ENCODE measurements around the gene HUNK.
"Not testable (repeated sequence)": the region's sequence is repeated elsewhere in the genome, so short reads cannot be mapped to it uniquely, and the experiment has no call there.

Gene HUNK

DNA sequence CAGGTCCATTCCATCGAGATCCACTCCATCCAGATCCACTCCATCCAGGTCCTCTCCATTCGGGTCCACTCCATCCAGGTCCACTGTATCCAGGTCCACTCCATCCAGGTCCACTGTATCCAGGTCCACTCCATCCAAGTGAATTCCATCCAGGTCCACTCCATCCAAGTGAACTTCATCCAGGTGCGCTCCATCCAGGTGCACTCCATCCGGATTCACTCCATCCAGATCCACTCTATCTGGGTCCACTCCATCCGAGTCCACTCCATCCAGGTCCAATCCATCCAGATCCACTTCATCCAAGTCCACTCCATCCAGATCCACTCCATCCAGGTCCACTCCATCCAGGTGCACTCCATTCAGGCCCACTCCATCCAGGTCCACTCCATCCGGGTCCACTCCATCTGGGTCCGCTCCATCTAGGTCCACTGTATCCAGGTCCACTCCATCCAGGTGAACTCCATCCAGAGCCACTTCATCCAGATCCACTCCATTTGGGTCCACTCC, 157.4 kb downstream of the HUNK start:
- Mint-ChIP-seq H3K27ac (no peak overlapping the region), H3K36me3 (no peaks in the 10 kb centered on the region), H3K27me3 (peaks cover 6% of the 10 kb centered on the region), H3K4me3 (no peak overlapping the region), H3K4me1 (ENCODE audit: low read depth) (no peaks in the 10 kb centered on the region), H3K9me3 (ENCODE audit: low read depth) (no peaks in the 10 kb centered on the region)

GRCh38 chr21:32034850-32035249, 162.0 kb downstream of the HUNK start:
- Mint-ChIP-seq H3K27ac (no peak overlapping the region), H3K9me3 (ENCODE audit: low read depth) (no peaks in the 10 kb centered on the region), H3K4me3 (no peak overlapping the region), H3K36me3 (no peaks in the 10 kb centered on the region), H3K4me1 (ENCODE audit: low read depth) (no peaks in the 10 kb centered on the region), H3K27me3 (peaks cover 8% of the 10 kb centered on the region)

GRCh38 chr21:32035617-32036016, 162.8 kb downstream of the HUNK start:
- Mint-ChIP-seq H3K4me3 (no peak overlapping the region), H3K9me3 (ENCODE audit: low read depth) (no peaks in the 10 kb centered on the region), H3K36me3 (no peaks in the 10 kb centered on the region), H3K4me1 (ENCODE audit: low read depth) (no peaks in the 10 kb centered on the region), H3K27ac (no peak overlapping the region), H3K27me3 (peaks cover 7% of the 10 kb centered on the region)

DNA sequence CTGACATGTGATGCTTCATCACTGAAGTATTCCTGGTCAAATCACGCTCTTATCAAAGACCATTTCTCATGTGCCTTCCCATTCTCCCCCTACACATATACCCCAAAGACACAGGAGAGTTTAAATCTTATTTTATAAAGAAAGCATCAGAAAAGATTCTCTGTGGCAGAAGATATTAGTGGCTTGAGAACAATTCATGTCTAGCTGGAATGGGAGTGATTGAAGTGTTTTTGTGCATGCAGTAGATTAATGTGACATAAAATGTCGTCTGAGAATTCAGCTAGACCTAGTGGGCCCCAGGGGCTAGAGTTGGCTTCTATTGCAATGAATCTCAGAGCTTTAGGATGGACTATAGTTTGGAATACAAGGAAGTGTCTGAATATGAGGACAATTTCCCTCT, 163.9 kb downstream of the HUNK start:
- peaks cover 12% of the 10 kb centered on the region for H3K27me3 Mint-ChIP-seq
- H3K9me3 Mint-ChIP-seq (ENCODE audit: low read depth): no peaks in the 10 kb centered on the region
- no peak overlapping the region for H3K4me3 Mint-ChIP-seq
- H3K36me3 Mint-ChIP-seq: no peaks in the 10 kb centered on the region
- no peaks in the 10 kb centered on the region for H3K4me1 Mint-ChIP-seq (ENCODE audit: low read depth)
- no peak overlapping the region for H3K27ac Mint-ChIP-seq

GRCh38 chr21:32038751-32039150, 165.9 kb downstream of the HUNK start:
- not testable (repeated sequence) for H3K36me3 Mint-ChIP-seq; H3K9me3 Mint-ChIP-seq (ENCODE audit: low read depth); H3K4me1 Mint-ChIP-seq (ENCODE audit: low read depth); H3K27ac Mint-ChIP-seq; H3K4me3 Mint-ChIP-seq
- peaks cover 12% of the 10 kb centered on the region for H3K27me3 Mint-ChIP-seq

DNA sequence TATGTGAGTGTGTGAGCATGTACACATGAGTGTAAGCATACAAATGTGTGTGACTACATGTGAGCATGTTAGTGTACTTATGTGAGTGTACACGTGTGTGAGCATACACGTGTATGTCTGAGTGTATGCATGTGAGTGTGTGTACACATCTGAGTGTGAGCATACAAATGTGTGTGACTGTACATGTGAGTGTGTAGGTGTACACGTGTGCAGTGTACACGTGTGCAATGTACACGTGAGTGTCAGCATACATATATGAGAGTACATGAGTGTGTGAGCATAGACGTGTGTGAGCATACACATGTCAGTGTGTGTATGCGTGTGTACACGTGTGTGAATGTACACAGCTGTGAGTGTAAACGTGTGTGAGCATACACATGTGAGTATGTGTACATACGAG, 170.6 kb downstream of the HUNK start:
- Mint-ChIP-seq H3K9me3 (ENCODE audit: low read depth) (no peaks in the 10 kb centered on the region), H3K27me3 (peaks cover 12% of the 10 kb centered on the region), H3K4me1 (ENCODE audit: low read depth) (peaks cover 3% of the 10 kb centered on the region), H3K4me3 (no peak overlapping the region), H3K36me3 (no peaks in the 10 kb centered on the region), H3K27ac (no peak overlapping the region)

GRCh38 chr21:32044205-32045180, 171.7 kb downstream of the HUNK start:
- Mint-ChIP-seq H3K36me3 (no peaks in the 10 kb centered on the region), H3K4me1 (ENCODE audit: low read depth) (peaks cover 3% of the 10 kb centered on the region), H3K27ac (no peak overlapping the region), H3K9me3 (ENCODE audit: low read depth) (no peaks in the 10 kb centered on the region), H3K4me3 (no peak overlapping the region), H3K27me3 (peaks cover 7% of the 10 kb centered on the region)

DNA sequence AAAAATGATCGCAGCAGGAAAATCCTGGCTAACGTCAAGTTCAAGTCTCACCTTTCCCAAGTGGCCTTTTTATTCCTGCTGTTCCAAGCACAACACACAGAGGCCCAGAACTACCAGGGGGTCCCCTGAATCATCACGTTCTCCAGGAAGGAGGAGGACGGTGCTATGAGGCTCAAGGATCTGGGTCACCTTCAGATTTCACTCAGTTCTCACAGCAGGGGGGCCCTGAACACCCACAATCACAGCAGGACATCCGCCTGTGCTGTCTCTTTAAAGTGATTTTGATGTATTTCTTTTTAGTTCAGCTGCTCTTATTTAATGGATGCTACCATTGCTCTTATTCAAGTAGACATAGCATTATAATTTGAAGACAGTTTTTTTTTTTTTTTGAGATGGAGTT, 173.4 kb downstream of the HUNK start:
- Mint-ChIP-seq H3K27ac (no peak overlapping the region), H3K4me1 (ENCODE audit: low read depth) (peaks cover 3% of the 10 kb centered on the region), H3K4me3 (no peak overlapping the region), H3K9me3 (ENCODE audit: low read depth) (no peaks in the 10 kb centered on the region), H3K27me3 (peaks cover under 1% of the 10 kb centered on the region), H3K36me3 (no peaks in the 10 kb centered on the region)

- Mint-ChIP-seq H3K4me3 (no peak overlapping the region), H3K4me1 (ENCODE audit: low read depth) (peaks cover 3% of the 10 kb centered on the region), H3K27ac (no peak overlapping the region), H3K27me3 (no peaks in the 10 kb centered on the region), H3K36me3 (no peaks in the 10 kb centered on the region), H3K9me3 (ENCODE audit: low read depth) (peaks cover 14% of the 10 kb centered on the region)
These were observed 175.5 kb downstream of the HUNK start for GRCh38 chr21:32048353-32048752.

Data from activated naive CD8-positive, alpha-beta T cell (primary cell).